Activated T-cell treated with anti-CD3 and anti-CD28 coated beads, Interleukin-2, amount 50 U/mL, for 1 hour (primary cell): Measurements from ENCODE around the gene NES.

Experiments used
- DNase-seq: peaks from one replicate; pipeline ENCODE4 v3.0.0-alpha.2; 2020

Gene NES

DNA sequence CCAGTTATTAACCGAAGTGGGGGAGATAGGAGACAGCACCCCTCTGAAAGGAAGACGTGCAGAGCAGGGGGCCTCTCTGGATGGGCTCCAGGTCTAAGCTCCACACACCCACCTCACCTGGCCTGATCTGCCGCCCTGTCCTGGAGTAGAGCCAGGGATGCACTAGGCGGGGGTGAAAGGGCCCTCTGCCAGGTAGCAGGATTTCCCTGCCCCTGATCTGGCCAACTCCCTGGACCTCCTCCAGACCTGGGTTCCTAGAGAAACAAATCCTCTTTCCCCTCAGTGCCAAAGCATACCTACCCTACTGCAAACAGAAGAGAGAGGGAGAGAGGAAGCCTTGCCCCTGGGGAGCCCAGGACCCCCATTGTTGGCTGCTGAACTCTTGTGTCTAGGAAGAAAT is 26.1 kb upstream of the NES start:
- DNase-seq, result no peak

DNA sequence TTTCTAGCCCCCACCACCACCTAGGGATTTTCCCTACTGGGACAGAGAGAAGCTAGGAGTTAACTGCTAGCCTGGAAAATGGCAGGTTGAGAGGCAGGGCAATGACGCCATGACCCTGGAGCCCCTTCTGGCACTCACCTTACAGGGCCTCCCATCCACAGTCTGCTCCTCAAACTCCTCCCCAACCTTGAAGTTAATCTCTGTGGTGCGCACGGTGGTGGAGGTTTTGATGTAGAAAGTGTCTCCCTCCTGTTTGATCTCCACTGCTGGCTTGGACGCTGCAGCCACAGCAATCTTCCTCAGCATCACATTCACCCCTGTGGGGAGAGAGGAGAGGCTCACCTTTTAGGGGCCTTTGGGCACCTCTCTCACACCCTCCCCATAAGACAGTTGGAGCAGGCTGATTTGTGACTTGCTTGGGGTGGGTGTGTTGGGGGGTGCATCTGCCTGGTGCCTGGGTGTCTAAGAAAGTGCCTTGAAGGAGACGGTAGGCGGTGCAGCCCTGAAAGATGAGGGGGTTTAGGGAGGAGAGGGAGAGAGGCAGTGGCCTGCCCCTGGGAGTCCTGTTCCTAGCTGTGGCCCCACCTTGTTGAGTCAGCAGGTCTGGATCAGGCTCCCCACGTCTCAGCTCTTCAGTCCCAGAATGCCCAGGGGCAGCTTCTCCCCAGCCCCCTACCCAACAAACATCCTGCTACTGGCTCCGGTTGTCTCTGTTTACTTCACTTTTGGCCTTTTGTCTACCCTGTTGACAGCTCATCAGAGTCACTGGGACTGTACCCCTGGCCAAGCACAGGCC is 23.7 kb upstream of the NES start:
- no peak for DNase-seq

DNA sequence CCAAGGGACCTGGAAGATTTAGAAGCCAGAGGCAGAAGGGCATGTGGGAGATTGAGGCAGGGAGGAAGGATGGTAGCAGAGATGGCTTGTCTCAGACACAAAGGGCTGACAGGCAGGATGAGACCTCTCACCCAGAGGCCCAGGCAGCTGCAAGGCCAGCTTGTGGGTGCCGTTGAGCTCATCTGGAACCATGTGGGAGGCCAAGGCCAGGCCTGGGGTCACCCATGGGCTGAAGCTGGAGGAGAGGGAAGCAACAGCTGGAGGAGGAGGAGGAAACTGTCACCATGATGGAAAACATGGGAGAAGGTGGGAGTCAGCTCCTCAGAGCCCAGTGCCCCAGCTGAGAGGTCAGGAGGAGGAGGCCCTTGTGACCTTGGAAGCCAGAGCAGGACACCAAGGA is 21.8 kb upstream of the NES start:
- no peak for DNase-seq

GRCh38 chr1:156697481-156697880 is 20.3 kb upstream of the NES start:
- no peak for DNase-seq

DNA sequence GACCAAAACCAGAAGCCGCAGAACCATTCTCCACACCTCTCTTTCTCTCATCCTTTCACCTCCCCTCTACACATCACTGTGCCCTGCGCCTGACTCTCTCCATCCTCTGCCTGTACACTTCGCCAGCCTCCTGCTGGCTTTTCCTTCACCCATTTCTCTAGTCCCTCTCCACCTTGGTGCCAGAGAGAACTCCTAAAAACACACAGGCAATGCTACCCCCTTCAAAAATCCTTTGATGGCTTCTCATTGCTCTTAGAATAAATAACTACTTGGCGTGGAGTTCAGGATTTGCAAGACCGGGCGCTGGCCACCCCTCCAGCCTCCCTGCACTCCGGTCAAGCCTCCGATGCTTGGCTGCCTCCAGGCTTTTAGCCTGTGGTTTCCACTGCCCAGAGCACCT is 19.5 kb upstream of the NES start:
- no peak for DNase-seq

DNA sequence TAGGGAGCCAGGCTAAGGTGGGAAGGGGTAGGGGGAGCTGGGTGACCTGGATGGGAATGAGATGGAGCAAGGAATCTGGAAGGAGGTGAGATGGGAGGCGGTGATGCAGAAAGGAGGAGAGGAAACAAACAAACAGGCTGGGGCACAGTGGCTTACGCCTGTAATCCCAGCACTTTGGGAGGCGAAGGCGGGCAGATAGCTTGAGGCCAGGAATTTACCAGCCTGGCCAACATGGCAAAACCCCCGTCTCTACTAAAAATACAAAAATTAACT is 17.4 kb upstream of the NES start:
- DNase-seq, result no peak

DNA sequence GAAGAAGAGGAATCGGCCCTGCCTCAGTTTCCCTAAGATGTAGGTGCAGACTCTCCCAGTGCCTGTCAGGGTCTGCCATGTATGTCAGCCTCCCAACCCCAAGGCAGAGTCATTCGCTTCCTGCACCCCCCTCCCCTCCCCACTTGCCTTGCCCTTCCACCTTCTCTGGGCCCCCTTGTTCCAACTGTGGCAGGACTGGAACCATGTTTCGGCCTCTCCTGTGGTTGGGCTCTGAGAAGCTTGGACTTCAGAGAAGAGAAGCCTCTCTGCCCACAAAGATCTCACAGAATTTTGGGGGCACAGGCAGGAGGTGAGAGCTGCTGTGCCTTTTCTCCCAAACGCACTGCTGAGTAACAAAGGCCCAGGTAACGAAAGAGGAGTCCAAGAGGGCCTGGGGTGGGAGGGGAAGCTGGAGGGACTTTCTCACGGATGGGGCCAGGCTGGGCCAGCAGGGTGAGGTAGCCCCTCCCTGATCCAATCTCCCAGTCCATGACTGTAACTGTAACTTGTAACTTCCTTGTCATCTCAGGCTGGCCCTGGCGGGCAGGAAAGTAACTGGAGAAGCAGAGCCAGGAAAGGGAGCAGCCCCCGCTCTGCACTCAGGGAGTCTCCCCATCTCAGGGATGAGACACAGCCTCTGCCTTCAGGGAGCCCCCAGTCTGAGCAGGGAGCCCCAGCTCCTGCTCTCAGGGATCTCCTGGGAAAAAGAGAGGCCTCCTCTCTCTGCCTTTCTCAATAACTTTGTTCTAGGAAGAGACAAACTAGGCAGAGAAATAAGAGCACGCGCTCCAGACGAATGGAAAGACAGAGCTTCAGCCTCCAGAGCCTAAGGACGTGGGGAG is 16.9 kb upstream of the NES start:
- DNase-seq, result no peak

DNA sequence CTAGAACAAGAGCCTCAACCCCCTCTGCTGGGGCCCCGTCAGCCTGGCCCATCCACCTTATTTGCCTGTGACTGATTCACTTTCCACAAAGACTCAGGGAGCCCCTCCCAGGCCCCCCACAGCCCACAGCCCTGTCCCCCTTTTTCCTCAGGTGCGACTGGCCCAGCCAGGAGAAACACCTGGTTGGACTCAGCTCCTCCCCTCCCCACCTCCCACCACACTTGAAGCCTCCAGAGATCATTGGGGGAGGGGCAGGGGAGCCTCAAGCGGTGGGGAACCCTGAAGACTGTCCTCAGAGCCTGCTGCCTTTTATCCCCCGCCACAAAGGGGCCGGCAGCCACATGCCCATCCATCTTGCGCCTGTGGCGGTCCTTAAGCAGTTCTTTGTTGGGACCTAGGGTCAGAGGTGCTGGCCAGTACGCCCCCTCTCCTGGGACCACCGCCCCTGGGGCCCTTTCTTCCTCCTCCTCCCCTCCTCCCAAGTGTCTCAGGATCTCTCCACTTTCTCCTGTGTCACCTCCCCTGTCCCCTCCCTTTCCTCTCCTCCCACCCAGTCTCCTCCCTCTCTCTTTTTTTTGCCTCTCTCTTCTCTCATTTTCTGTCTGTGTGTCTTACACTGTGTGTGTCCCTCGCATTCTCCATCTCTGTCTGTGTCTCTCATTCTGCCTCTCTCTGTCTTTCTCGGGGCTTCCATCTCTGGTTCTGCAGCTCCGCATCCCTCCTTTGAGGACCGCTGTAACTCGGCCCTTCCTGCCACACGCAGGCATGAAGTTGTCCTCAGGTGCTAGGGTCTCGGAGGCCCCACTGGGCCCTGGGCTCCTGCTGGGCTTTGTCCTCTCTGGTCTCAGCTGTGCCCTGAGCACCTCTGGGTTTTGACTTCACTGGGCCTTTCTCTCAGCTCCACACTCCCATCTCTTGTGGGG is 16.0 kb upstream of the NES start:
- no peak for DNase-seq

GRCh38 chr1:156692441-156692924 is 15.3 kb upstream of the NES start:
- no peak for DNase-seq

DNA sequence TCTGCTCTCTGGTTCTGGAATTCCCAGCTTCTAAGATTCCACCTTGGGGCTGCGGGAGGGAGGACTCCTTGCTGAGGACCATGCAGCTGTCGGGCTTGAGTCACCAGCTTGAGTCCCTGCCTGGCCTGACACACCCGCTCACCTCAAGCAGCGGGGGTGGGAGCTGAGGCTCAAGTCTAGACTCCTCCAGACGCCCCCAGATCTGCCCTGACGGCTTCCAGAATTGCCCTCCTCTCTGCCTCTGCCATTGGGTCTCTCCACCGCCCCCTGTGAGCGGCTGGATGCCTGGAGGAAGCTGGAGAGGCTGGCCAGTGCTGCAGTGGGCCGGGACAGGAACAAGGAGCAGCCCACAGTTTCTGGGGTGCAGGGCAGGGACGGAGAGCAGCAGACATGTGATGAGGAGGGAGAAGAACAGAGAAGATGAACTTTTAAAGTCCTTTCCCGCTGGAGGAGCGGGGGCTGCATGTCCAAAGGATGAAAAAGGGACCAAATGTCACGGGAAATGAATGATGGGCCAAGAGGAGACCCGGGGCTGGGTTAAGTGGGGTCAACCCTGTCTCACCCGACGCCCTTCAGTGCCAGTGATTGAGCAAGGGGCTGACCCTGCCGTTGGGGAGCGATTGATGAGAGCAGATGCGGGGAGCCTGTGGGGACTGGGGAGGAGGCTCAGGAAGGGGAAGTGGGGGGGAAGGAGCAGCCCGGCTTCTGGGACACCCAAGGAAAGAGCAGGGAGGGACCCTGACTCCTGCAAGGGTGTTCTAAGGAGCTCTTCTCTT is 14.6 kb upstream of the NES start:
- DNase-seq, result no peak

- DNase-seq, result no peak
Observed at GRCh38 chr1:156691191-156691590, 14.0 kb upstream of the NES start.

- no peak for DNase-seq
Observed at GRCh38 chr1:156690675-156691036, 13.4 kb upstream of the NES start.

DNA sequence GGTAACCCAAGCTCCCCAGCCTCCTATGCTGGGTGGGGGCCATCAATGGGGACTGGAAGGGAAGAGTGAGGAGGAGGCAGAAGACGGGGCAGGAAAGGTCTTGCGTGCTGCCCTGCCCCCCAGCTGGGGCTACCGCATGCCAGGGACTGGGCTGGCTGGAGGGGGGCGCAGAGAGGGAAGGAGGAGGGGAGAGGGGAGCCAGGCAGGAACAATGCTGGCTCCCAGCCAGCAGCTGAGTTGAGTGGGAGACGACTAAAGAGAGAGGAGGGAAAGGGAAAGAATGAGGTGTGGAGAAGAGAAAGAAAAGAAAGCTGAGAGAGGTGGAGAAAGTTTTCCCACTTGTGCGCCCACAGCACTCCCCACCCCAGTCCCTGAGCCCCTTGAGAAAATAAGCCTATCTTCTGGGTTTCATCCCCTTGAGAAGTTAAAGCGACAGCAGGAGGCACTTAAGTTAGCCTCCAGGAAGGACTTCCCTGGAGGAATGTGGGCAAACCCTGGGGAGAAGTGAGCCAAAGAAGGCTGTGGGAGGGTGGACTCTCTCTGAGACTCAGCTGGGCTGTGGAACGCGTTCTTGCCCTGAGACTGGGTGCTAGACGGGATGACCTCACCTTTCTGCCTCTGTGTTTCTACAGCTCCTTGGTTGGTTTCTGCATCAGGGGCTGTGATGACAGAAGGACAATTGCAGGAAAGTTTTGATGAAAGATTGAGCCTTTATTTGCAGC is 12.9 kb upstream of the NES start:
- no peak for DNase-seq

DNA sequence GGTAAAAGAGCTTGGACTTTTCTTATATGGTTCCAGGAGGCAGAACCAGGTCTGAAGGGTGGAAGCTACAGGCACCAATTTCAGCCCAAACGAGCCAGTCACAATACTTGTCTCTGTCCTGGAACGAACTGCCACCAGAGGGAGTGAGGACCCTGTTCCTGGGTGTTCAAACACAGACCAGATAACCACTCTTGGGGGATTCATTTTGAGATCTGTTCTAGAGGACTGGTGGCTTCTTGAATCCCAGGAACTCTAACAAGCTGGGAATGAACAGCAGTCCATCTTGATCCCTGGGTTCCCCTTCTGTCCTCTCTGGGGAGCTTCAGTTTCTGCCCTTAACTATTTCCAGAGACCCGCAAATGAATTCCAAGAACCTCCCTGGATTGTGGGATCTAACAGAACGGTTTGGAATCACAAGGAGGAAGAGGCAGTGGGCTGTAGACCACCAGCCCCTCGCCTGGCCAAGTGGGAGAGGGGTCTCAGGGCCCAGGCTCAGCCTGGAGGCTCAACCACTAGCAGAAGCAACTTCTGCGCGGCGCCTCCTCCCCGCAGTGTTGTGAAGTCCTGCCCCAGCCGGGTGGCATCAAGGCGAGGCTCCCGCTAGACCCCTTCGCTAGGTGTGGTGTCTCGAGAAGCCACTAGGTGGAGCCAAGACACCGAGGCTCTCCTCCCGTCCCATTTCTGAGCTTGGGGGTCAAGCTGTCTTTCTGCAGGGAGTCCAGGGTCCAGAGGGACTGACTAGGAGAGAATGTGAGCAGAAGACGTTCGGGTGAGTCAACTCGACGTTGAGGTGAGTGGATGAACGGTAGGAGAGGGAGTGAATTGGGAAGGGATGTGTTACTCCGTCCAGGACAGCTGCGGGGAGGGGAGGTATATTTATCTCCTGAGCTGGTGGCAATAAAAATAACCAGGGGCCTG is 12.1 kb upstream of the NES start:
- DNase-seq, result peak; percentile 76

DNA sequence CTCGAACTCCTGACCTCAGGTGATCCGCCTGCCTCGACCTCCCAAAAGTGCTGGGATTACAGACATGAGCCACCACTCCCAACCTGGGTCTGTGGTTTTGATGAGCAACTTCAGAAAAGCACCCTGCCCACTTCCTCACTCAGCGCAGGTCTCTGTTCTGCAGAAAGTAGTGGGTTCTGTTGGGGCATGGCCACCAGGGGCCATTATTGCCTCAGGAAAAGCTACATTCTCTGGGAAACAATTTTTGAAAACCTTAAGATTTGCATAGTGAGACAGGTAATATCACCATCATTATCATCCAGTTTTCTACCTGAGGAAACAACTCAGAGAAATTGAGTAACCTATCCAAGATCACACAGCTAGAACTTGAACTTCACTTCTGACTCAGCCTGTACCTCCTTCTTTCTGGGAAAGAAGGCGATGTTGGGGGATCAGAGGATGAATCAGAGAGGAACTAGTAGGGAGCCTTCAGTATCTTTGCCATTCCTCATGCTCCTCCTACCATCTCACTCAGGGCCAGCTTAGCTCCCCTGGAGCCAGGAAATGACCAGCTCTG is 7.1 kb upstream of the NES start:
- no peak for DNase-seq

DNA sequence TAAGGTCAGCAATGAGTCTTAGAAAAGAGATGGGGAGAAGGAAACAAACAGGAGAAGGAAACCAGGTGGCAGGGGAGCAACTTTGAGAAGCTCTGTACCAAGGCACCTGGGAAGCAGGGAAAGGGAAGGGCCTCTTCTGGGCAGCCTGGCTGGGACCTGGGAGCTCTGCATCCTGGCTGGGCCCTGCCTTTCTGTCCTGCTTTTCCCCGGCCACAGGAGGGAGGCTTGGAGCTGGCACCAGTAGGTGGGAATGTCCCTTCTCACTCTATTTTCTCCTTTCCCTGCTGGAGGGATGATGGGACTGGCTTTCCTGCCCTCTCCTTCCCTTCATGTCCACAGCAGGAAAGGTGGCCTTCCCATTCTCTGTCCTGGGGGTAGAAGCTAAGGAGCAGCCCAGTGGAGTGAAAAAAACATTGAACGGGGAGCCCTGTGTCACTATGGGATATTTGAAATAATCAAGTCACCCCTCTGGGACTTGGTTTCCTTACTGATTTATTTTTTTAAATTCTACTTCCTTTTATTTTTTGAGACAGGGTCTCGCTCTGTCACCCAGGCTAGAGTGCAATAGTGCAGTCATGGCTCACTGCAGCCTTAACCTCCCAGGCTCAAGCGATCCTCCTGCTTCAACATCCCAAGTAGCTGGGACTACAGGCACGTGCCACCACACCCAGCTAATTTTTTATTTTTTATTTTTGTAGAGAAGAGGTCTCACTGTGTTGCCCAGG is 5.1 kb upstream of the NES start:
- DNase-seq, result no peak

DNA sequence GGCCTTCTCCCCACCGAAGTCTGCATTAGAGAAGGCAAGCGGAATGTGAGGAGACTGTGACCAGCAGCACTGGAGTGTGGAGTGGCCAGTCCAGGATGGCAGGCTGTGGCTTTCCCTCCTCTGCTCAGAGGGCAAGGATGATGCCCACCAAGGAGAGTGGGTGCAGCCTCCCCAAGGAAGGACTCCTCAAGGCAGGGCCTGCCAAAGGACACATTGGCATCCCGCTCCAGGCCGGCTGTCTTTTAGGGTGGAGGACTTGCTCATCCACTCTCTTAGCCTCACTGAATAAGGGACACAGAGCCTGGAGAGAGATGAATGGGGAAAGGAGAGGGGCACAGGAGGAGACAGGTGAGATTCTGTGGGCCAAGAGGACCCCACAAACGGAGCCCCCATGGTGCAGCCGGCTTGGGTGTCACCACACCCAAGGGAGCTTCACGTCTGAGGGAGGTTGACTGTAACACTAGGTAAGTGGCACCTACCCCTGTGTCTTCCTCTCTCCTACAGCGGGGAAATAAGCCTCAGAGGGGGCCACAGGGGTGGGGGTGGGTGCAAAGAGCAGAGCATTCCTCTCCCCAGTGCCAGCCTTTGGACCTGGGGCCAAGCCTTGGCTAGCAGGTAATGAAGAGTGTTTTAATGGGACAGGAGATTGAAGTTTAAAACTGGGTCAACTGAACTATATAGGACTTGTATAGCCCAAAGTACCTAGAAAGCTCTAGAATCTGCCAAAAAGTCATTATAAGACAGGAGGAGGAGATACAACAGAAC is 4.2 kb upstream of the NES start:
- DNase-seq, result no peak

- no peak for DNase-seq
Observed at GRCh38 chr1:156680056-156680455, 2.8 kb upstream of the NES start.
